ENCODE data around the gene SPTBN1. TPM values are rescaled to one million over a fixed set of nuclear protein-coding genes. Genes with fewer than 3 reads are reported as not detected.

Gene SPTBN1
- total RNA-seq, 1 experiment from 2014 or later: 202 TPM

DNA sequence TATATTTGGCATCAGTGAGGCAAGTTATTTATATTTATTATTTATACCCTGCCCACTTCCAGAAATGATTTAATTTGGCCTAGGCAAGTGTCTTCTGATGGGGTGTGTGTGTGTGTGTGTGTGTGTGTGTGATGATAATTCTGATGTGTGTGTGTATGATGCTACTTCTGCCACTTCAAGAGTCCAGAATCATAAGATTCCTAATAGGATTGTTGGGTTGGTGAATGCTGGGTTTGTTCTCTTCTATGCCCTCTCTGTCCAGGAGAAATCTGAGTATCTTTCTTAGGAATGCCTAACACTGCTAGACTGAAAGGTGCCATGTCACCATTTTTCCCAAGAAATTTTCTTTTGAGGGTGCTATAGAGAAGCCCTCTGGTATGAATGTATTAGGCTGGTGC is 122.5 kb downstream of the SPTBN1 start:
- Histone ChIP-seq H3K36me3 (ENCODE audit: low read depth, low read length) (peaks cover 18% of the 10 kb centered on the region), H3K4me3 (ENCODE audit: low read length) (no peak overlapping the region), H3K27me3 (ENCODE audit: low read length) (no peaks in the 10 kb centered on the region), H3K9me3 (ENCODE audit: low read length) (no peaks in the 10 kb centered on the region), H2AFZ (ENCODE audit: low read length) (no peak overlapping the region), H4K20me1 (ENCODE audit: low read length) (peaks cover 8% of the 10 kb centered on the region), H3K4me1 (ENCODE audit: insufficient read depth, low read length) (peaks cover 66% of the 10 kb centered on the region), H3K9me2 (replicated peaks; ENCODE audit: low read length) (no peaks in the 10 kb centered on the region), H3K27ac (ENCODE audit: low read length) (peak overlapping the region; percentile 100), H3F3A (ENCODE audit: low read length, unreplicated experiment) (peaks cover 2% of the 10 kb centered on the region), H3K4me2 (ENCODE audit: low read length) (peak overlapping the region; percentile 80), H3K9ac (ENCODE audit: low read length) (peak overlapping the region; percentile 80), H3K79me2 (ENCODE audit: low read length) (peaks cover 100% of the 10 kb centered on the region)
- intact Hi-C loops (cut with micrococcal nuclease): no loop called here
- no peak for TF ChIP-seq CTCF (conservative IDR thresholded peaks at IDR 0.05; ENCODE audit: low read depth, low read length)
- TF ChIP-seq EZH2phosphoT487 (IDR thresholded peaks at IDR 0.05; ENCODE audit: borderline replicate concordance, low read length): no peak
- no peak for TF ChIP-seq EZH2 (IDR thresholded peaks at IDR 0.05; ENCODE audit: low read length, unreplicated experiment)
- ATAC-seq: no peak
- CTCF ChIA-PET: no interaction called here
- no peak for DNase-seq
- no TSS peak for BruUV-seq (replicated peaks)
- POLR2A ChIA-PET (ENCODE audit: unreplicated experiment): no interaction called here

- no peak for TF ChIP-seq CTCF (conservative IDR thresholded peaks at IDR 0.05; ENCODE audit: low read depth, low read length)
- no peak for TF ChIP-seq EZH2 (IDR thresholded peaks at IDR 0.05; ENCODE audit: low read length, unreplicated experiment)
- no peak for TF ChIP-seq EZH2phosphoT487 (IDR thresholded peaks at IDR 0.05; ENCODE audit: borderline replicate concordance, low read length)
- H3K27me3 ChIP-seq (ENCODE audit: low read length): no peaks in the 10 kb centered on the region
- H3K4me2 ChIP-seq (ENCODE audit: low read length): peak overlapping the region; percentile 80
- peaks cover 63% of the 10 kb centered on the region for H3K4me1 ChIP-seq (ENCODE audit: insufficient read depth, low read length)
- peaks cover 100% of the 10 kb centered on the region for H3K79me2 ChIP-seq (ENCODE audit: low read length)
- peaks cover 18% of the 10 kb centered on the region for H3K36me3 ChIP-seq (ENCODE audit: low read depth, low read length)
- ATAC-seq: no peak
- H3K27ac ChIP-seq (ENCODE audit: low read length): peak overlapping the region; percentile 100
- no peaks in the 10 kb centered on the region for H3K9me3 ChIP-seq (ENCODE audit: low read length)
- CTCF ChIA-PET: no interaction called here
- peaks cover 8% of the 10 kb centered on the region for H4K20me1 ChIP-seq (ENCODE audit: low read length)
- POLR2A ChIA-PET (ENCODE audit: unreplicated experiment): interaction anchor here (0.5 kb wide), 1 partner anchor 45 kb away, joined by 3 read pairs; no protein-coding TSS in a partner anchor
- no peaks in the 10 kb centered on the region for H3K9me2 ChIP-seq (replicated peaks; ENCODE audit: low read length)
- H3K9ac ChIP-seq (ENCODE audit: low read length): peak overlapping the region; percentile 80
- no peaks in the 10 kb centered on the region for H3F3A ChIP-seq (ENCODE audit: low read length, unreplicated experiment)
- TSS peak; percentile 67 for BruUV-seq (replicated peaks)
- H2AFZ ChIP-seq (ENCODE audit: low read length): no peak overlapping the region
- peak overlapping the region; percentile 46 for H3K4me3 ChIP-seq (ENCODE audit: low read length)
- no peak for DNase-seq
- intact Hi-C loops (cut with micrococcal nuclease): no loop called here
Measured at GRCh38 chr2:54579061-54579681, 123.0 kb downstream of the SPTBN1 start.

Data from PC-3 (cell line).